HCT116 (cell line): ENCODE results near the gene AP1M2.

ENCODE experiments used
- CTCF ChIP-seq, 3 experiments: fragments of 200-600 bp in 1 of 3; sonication (generic) in 1 of 3; IDR thresholded peaks in 2 of 3; conservative IDR thresholded peaks in 1 of 3; 2 replicates each; pipeline ENCODE4 v1.5.1; 2012 to 2017; ENCODE audit warnings: low read depth in 2 of 3, low read length in 2 of 3, antibody characterized with exemption in 1 of 3, borderline replicate concordance in 1 of 3, control low read depth in 1 of 3, mild to moderate bottlenecking in 1 of 3, mixed read lengths in 1 of 3, mixed run types in 1 of 3, moderate library complexity in 1 of 3; ENCODE audit not compliant: insufficient read depth in 1 of 3
- EGR1 ChIP-seq: IDR thresholded peaks from 2 replicates; pipeline ENCODE4 v1.6.1; 2012; ENCODE audit warnings: low read depth
- ELF1 ChIP-seq: IDR thresholded peaks from 2 replicates; pipeline ENCODE4 v1.6.1; 2012; ENCODE audit warnings: low read depth, borderline replicate concordance
- EZH2 ChIP-seq: fragments of 200-600 bp; sonication (generic); IDR thresholded peaks from 2 replicates; pipeline ENCODE4 v1.6.1; 2017; ENCODE audit warnings: antibody characterized with exemption, mixed run types
- SIN3A ChIP-seq: IDR thresholded peaks from 2 replicates; pipeline ENCODE4 v1.6.1; 2012; ENCODE audit warnings: low read depth
- ZNF274 ChIP-seq: fragments of 200-500 bp; sonication (Bioruptor generic); IDR thresholded peaks from 2 replicates; pipeline ENCODE4 v1.6.1; 2014; ENCODE audit warnings: mild to moderate bottlenecking, low read depth, low read length, inconsistent platforms

GRCh38 chr19:10537668-10538067 is 49.4 kb downstream of the AP1M2 start:
- no peak for TF ChIP-seq ZNF274
- no peak for TF ChIP-seq EGR1
- TF ChIP-seq CTCF (IDR thresholded peaks at IDR 0.05 in 2 of 3, conservative IDR thresholded peaks at IDR 0.05 in 1 of 3; ENCODE audit: borderline replicate concordance in 1 of 3, insufficient read depth in 1 of 3, low read depth in 2 of 3, low read length in 2 of 3) = no peak
- TF ChIP-seq ELF1 = no peak
- no peak for TF ChIP-seq SIN3A
- TF ChIP-seq EZH2 = no peak
